Naive B cell (primary cell): ENCODE measurements around the gene NDUFAF2. TPM values are rescaled to one million over a fixed set of nuclear protein-coding genes. Genes with fewer than 3 reads are reported as not detected.

Experiments
- ATAC-seq, 2 donors: fragments of 150-1000 bp; cut with Tn5 transposase; 2 replicates each; pipeline ENCODE4 v1.10.0; 2021; ENCODE audit warnings: low read depth in 2 of 2, mild to moderate bottlenecking in 2 of 2, moderate library complexity in 2 of 2
- DNase-seq: peaks from one replicate; pipeline ENCODE4 v3.0.0; 2022
- H3K27ac Mint-ChIP-seq, 6 donors: one replicate each; pipeline ENCODE4 v1.8.0; 2020 to 2022; ENCODE audit warnings: mild to moderate bottlenecking in 6 of 6, mixed read lengths in 6 of 6, moderate library complexity in 5 of 6, inconsistent platforms in 2 of 6
- H3K27me3 Mint-ChIP-seq, 3 donors: one replicate each; pipeline ENCODE4 v1.8.0; 2021 to 2022; ENCODE audit warnings: mixed read lengths in 3 of 3, mild to moderate bottlenecking in 1 of 3
- H3K36me3 Mint-ChIP-seq, 2 donors: one replicate each; pipeline ENCODE4 v1.8.0; 2020 to 2022; ENCODE audit warnings: mixed read lengths in 2 of 2, inconsistent platforms in 1 of 2, mild to moderate bottlenecking in 1 of 2
- H3K4me1 Mint-ChIP-seq, 3 donors: one replicate each; pipeline ENCODE4 v1.8.0; 2020 to 2022; ENCODE audit warnings: mixed read lengths in 3 of 3, inconsistent platforms in 1 of 3, mild to moderate bottlenecking in 1 of 3, moderate library complexity in 1 of 3
- H3K4me3 Mint-ChIP-seq, 8 donors: one replicate each; pipeline ENCODE4 v1.8.0; 2020 to 2022; ENCODE audit warnings: mild to moderate bottlenecking in 8 of 8, mixed read lengths in 8 of 8, moderate library complexity in 8 of 8, inconsistent platforms in 2 of 8
- H3K9me3 Mint-ChIP-seq, 7 donors: one replicate each; pipeline ENCODE4 v1.8.0; 2020 to 2022; ENCODE audit warnings: mixed read lengths in 7 of 7, mild to moderate bottlenecking in 5 of 7, inconsistent platforms in 2 of 7, moderate library complexity in 1 of 7
- polyA plus RNA-seq, 6 donors: library from polyadenylated mRNA; unstranded; fragments of 300-500 nt; fragmentation: Illumina TruSeq; gene quantifications; one replicate each; pipeline ENCODE4 v1.2.3, GENCODE V29; 2021; ENCODE audit warnings: low read depth in 6 of 6

The NDUFAF2 gene, protein sequence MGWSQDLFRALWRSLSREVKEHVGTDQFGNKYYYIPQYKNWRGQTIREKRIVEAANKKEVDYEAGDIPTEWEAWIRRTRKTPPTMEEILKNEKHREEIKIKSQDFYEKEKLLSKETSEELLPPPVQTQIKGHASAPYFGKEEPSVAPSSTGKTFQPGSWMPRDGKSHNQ
- polyA plus RNA-seq, result 10 to 100 TPM; 15.8 to 34.1 (median 28.7) TPM

DNA sequence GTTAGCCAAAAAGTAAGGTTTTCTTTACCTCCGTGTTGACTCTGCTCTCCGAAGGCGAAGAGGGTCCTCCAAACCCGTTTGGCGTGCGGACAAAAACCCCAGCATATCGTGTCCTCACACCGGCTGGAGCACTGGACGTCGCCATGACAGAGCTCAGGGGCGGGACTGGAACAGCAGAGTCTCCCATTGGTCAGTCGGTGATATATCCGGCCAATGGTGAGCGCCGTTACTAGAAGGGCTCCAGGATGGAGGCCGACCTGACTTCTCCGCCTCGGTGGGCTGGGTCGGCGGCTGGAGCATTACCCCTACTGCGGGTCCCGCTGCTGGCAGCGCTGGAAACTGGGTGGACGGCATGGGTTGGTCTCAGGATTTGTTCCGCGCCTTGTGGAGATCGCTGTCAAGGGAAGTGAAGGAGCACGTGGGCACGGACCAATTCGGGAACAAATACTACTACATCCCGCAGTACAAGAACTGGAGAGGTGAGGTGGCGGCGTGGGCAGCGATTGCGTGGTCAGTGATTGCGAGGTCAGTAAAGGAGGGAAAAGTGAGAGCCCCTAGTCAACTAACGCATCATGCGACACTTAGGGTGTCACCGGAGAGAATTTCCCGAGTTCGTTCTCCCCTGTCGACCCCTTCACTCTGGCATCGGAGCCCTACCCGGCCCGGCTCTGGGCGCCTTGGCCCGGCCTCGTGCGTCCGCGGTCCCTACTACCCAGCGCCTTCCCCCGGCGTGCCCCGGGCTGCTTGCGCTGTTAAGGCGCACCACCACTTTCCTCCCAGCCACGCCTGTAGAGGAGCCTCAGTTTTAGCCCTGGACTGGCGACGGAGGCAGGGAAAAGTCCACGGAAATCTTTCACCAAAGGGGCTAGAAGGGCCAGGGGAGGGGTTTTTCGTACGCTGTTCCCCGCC is at the start of gene NDUFAF2, which contains the start of gene ERCC8:
Gene NDUFAF2, plus strand, starts transcription at position 302 of the 909 bp plus-strand sequence. Its CDS starts 51 bp downstream, at position 353.
Gene ERCC8, minus strand, starts transcription at position 167 of the 909 bp plus-strand sequence. Its CDS starts 62 bp downstream, at position 105.
- no peaks in the 10 kb centered on the region for H3K27me3 Mint-ChIP-seq
- H3K4me3 Mint-ChIP-seq, result no peak within 1 kb of the TSS
- DNase-seq (peak; percentile 88), ATAC-seq (peak; percentile 95 to 97)
- no peaks in the 10 kb centered on the region for H3K36me3 Mint-ChIP-seq
- peaks cover 0 to 2% (median 0%) of the 10 kb centered on the region in 7 donors for H3K9me3 Mint-ChIP-seq
- H3K4me1 Mint-ChIP-seq, result peaks cover 9 to 23% (median 11%) of the 10 kb centered on the region in 3 donors
- peak within 1 kb of the TSS in 2 of 6 donors; percentile 88 for H3K27ac Mint-ChIP-seq

DNA sequence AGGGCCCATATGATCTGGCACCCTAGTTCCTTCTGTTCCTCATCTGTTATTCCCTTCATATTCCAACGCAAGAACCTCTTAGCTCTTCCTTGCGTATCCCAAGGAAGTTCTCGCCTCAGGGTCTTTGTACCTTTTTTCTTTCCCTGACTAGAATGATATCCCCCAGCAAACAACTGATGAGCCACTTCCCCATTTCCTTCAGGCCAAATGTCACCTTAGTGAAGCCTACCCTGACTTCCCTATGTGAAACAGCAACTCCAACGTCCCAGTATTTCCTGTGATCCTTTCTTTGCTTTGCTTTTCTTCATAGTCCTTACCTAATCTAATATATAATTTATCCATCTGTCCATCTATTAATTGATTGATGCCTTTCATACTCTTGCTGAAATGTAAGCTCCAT is 48.0 kb upstream of the NDUFAF2 start:
- ATAC-seq (no peak), DNase-seq (no peak)
- Mint-ChIP-seq H3K9me3 (peaks cover 0 to 1% (median 0%) of the 10 kb centered on the region in 7 donors), H3K36me3 (peaks cover 18 to 20% of the 10 kb centered on the region in 2 donors), H3K27ac (no peak overlapping the region), H3K27me3 (no peaks in the 10 kb centered on the region), H3K4me3 (no peak overlapping the region), H3K4me1 (no peaks in the 10 kb centered on the region)

GRCh38 chr5:60903356-60903755 is 41.6 kb upstream of the NDUFAF2 start:
- H3K27ac Mint-ChIP-seq, result no peak overlapping the region
- ATAC-seq, result no peak
- H3K27me3 Mint-ChIP-seq, result no peaks in the 10 kb centered on the region
- H3K4me1 Mint-ChIP-seq, result no peaks in the 10 kb centered on the region
- H3K9me3 Mint-ChIP-seq, result no peaks in the 10 kb centered on the region
- no peak overlapping the region for H3K4me3 Mint-ChIP-seq
- H3K36me3 Mint-ChIP-seq, result peaks cover 0 to 5% of the 10 kb centered on the region in 2 donors
- no peak for DNase-seq

GRCh38 chr5:60916646-60917045 is 28.4 kb upstream of the NDUFAF2 start:
- Mint-ChIP-seq H3K4me1 (no peaks in the 10 kb centered on the region), H3K9me3 (peaks cover 0 to 4% (median 0%) of the 10 kb centered on the region in 7 donors), H3K27ac (no peak overlapping the region), H3K27me3 (no peaks in the 10 kb centered on the region), H3K36me3 (peaks cover 39% of the 10 kb centered on the region in 2 donors), H3K4me3 (no peak overlapping the region)
- no peak for ATAC-seq
- no peak for DNase-seq

- H3K27ac Mint-ChIP-seq, result peak overlapping the region in 1 of 6 donors; percentile 69
- H3K4me1 Mint-ChIP-seq, result no peaks in the 10 kb centered on the region
- H3K27me3 Mint-ChIP-seq, result no peaks in the 10 kb centered on the region
- ATAC-seq, result no peak
- H3K4me3 Mint-ChIP-seq, result no peak overlapping the region
- DNase-seq, result no peak
- H3K9me3 Mint-ChIP-seq, result peaks cover 0 to under 1% (median 0%) of the 10 kb centered on the region in 7 donors
- H3K36me3 Mint-ChIP-seq, result peaks cover 34 to 39% of the 10 kb centered on the region in 2 donors
These were observed 26.5 kb upstream of the NDUFAF2 start for GRCh38 chr5:60918466-60918865.

GRCh38 chr5:60927450-60927849 is 17.6 kb upstream of the NDUFAF2 start:
- Mint-ChIP-seq H3K36me3 (peaks cover 11 to 12% of the 10 kb centered on the region in 2 donors), H3K4me3 (no peak overlapping the region), H3K9me3 (no peaks in the 10 kb centered on the region), H3K4me1 (no peaks in the 10 kb centered on the region), H3K27me3 (no peaks in the 10 kb centered on the region), H3K27ac (no peak overlapping the region)
- ATAC-seq (no peak), DNase-seq (no peak)

GRCh38 chr5:60929024-60929423 is 16.0 kb upstream of the NDUFAF2 start:
- Mint-ChIP-seq H3K36me3 (peaks cover 11 to 12% of the 10 kb centered on the region in 2 donors), H3K4me1 (peaks cover 0 to 5% (median 0%) of the 10 kb centered on the region in 3 donors), H3K4me3 (no peak overlapping the region), H3K27me3 (no peaks in the 10 kb centered on the region), H3K9me3 (no peaks in the 10 kb centered on the region), H3K27ac (no peak overlapping the region)
- no peak for DNase-seq
- no peak for ATAC-seq

DNA sequence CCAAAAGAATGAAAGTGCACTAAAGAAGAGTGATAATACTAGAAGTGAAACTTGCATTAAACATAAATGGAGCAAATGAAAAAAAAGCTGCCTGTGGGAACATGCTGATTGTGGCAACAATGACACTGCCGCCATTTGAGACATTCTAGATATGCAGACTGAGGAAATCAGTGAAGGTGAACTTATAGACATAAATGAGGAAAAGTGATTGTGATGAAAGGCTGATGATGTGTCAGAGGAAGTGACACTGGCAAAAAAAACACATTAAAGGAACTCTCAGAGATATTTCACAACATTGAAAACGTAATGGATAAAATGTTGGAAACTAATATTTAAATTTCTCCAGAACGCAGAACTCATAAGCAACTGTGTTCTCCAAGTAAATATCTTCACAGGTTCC is 1.4 kb upstream of the NDUFAF2 start:
- H3K4me1 Mint-ChIP-seq, result peaks cover 5 to 15% (median 9%) of the 10 kb centered on the region in 3 donors
- no peaks in the 10 kb centered on the region for H3K9me3 Mint-ChIP-seq
- peak overlapping the region in 1 of 8 donors; percentile 77 for H3K4me3 Mint-ChIP-seq
- ATAC-seq, result no peak
- H3K27me3 Mint-ChIP-seq, result no peaks in the 10 kb centered on the region
- peak; percentile 6 for DNase-seq
- peak overlapping the region in 2 of 6 donors; percentile 47 to 57 for H3K27ac Mint-ChIP-seq
- H3K36me3 Mint-ChIP-seq, result no peaks in the 10 kb centered on the region

DNA sequence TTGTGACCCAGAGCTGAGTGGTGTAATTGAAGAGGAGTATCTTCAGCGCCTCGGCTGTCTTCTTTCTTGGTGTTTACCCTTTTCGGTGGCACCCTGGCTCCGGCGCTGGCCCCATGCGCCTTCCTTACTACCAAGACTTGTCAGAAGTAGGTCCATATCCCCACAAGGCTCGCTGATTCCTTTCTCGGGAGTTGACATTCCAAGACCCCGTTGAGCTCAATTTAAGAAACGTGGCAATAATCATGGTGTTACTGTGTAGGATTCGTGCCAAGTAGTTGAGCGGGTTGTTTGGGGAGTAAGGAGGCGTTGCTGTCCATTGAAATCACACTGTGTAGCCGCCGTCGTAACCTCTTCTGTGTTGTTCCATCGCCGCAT is 795 bp downstream of the NDUFAF2 start:
- peaks cover 0 to 2% (median 0%) of the 10 kb centered on the region in 7 donors for H3K9me3 Mint-ChIP-seq
- H3K27ac Mint-ChIP-seq, result peak overlapping the region in 2 of 6 donors; percentile 88
- H3K4me1 Mint-ChIP-seq, result peaks cover 9 to 29% (median 15%) of the 10 kb centered on the region in 3 donors
- H3K36me3 Mint-ChIP-seq, result no peaks in the 10 kb centered on the region
- peak in 1 of 2 donors; percentile 12 for ATAC-seq
- no peak overlapping the region for H3K4me3 Mint-ChIP-seq
- DNase-seq, result no peak
- no peaks in the 10 kb centered on the region for H3K27me3 Mint-ChIP-seq

- Mint-ChIP-seq H3K4me1 (peaks cover 9 to 34% (median 16%) of the 10 kb centered on the region in 3 donors), H3K9me3 (peaks cover 0 to 2% (median 0%) of the 10 kb centered on the region in 7 donors), H3K36me3 (no peaks in the 10 kb centered on the region), H3K27ac (peak overlapping the region in 1 of 6 donors; percentile 7), H3K4me3 (peak overlapping the region in 1 of 8 donors; percentile 39), H3K27me3 (no peaks in the 10 kb centered on the region)
- DNase-seq (no peak), ATAC-seq (no peak)
These were observed 3.7 kb downstream of the NDUFAF2 start for GRCh38 chr5:60948738-60949137.

DNA sequence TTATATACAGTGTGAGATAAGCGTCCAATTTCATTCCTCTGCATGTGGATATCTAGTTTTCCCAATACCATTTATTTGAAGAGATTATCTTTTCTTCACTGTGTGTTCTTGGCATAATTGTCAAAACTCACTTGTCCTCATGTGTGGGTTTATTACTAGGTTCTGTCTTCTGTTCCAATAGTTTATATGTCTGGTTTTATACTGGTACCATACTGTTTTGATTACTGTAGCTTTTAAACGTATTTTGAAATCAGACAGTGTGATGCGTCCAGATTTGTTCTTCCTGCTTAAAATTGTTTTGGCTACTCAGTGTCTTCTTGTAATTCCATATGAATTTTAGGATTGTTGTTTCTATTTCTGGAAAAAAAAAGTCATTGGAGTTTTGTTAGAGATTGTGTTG is 10.2 kb downstream of the NDUFAF2 start:
- no peak for ATAC-seq
- peaks cover 0 to 12% (median 6%) of the 10 kb centered on the region in 7 donors for H3K9me3 Mint-ChIP-seq
- H3K36me3 Mint-ChIP-seq, result no peaks in the 10 kb centered on the region
- H3K4me1 Mint-ChIP-seq, result peaks cover 0 to 14% (median 10%) of the 10 kb centered on the region in 3 donors
- H3K27ac Mint-ChIP-seq, result no peak overlapping the region
- H3K27me3 Mint-ChIP-seq, result no peaks in the 10 kb centered on the region
- no peak for DNase-seq
- no peak overlapping the region for H3K4me3 Mint-ChIP-seq

DNA sequence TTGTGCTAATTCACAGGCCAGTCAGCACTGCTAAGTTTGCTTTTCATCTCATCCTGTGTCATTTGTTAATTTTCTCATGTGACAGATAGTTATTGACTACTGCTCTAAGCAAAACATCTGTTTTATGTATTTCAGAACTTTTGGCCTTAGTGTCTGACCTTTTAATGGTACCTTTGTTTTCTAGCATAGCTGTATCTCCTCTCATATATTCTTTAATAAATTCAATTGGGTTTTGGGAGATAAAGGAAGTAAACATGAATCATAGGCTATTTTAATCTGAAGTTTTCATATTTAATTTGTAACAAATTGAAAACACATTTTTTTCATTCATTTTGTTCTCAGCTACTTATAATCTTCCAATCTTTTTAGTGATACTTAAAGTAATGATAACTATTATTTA is 13.1 kb downstream of the NDUFAF2 start:
- Mint-ChIP-seq H3K36me3 (no peaks in the 10 kb centered on the region), H3K9me3 (peaks cover 0 to 12% (median 6%) of the 10 kb centered on the region in 7 donors), H3K4me3 (no peak overlapping the region), H3K27me3 (no peaks in the 10 kb centered on the region), H3K4me1 (peaks cover 0 to 9% (median 2%) of the 10 kb centered on the region in 3 donors), H3K27ac (no peak overlapping the region)
- ATAC-seq (no peak), DNase-seq (no peak)

DNA sequence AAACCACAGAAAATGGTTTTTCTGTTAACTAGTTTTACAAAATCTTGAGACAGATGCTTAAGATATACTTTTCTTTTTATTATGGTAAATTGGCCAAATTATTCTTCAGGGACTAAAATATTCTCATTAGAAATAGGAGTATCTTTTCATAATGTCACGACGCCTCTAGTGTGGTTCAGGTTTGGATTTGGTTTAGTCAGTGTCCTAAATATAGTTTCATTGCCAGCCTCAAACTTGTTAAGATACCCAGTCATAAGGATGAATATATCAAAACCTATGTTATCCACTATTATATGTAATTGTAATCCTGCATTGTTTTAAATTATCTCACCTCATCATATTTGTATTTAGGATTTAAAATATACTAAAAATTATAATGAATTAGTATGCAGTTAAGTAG is 13.7 kb downstream of the NDUFAF2 start:
- H3K27ac Mint-ChIP-seq, result peak overlapping the region in 1 of 6 donors; percentile 24
- peaks cover 0 to 12% (median 2%) of the 10 kb centered on the region in 3 donors for H3K4me1 Mint-ChIP-seq
- ATAC-seq, result no peak

More for the DNA sequence above, 13.7 kb downstream of the NDUFAF2 start:
- H3K36me3 Mint-ChIP-seq, result no peaks in the 10 kb centered on the region
- no peaks in the 10 kb centered on the region for H3K27me3 Mint-ChIP-seq
- no peak overlapping the region for H3K4me3 Mint-ChIP-seq
- peaks cover 0 to 12% (median 6%) of the 10 kb centered on the region in 7 donors for H3K9me3 Mint-ChIP-seq
- DNase-seq, result no peak
